Activated naive CD4-positive, alpha-beta T cell treated with anti-CD3 and anti-CD28 coated beads, Interleukin-2, amount 50 U/mL, for 16 hours (primary cell): ENCODE data around the gene NPR1.
"Not testable (repeated sequence)": the region's sequence is repeated elsewhere in the genome, so short reads cannot be mapped to it uniquely, and the experiment has no call there.

ENCODE experiments used
- DNase-seq: peaks from one replicate; pipeline ENCODE4 v3.0.0-alpha.2; 2020

The NPR1 gene

GRCh38 chr1:153651771-153652170 is 26.7 kb upstream of the NPR1 start:
- DNase-seq, result no peak

GRCh38 chr1:153652805-153653500 is 25.5 kb upstream of the NPR1 start:
- DNase-seq, result no peak

- DNase-seq, result no peak
Observed at GRCh38 chr1:153655333-153655732, 23.2 kb upstream of the NPR1 start.

DNA sequence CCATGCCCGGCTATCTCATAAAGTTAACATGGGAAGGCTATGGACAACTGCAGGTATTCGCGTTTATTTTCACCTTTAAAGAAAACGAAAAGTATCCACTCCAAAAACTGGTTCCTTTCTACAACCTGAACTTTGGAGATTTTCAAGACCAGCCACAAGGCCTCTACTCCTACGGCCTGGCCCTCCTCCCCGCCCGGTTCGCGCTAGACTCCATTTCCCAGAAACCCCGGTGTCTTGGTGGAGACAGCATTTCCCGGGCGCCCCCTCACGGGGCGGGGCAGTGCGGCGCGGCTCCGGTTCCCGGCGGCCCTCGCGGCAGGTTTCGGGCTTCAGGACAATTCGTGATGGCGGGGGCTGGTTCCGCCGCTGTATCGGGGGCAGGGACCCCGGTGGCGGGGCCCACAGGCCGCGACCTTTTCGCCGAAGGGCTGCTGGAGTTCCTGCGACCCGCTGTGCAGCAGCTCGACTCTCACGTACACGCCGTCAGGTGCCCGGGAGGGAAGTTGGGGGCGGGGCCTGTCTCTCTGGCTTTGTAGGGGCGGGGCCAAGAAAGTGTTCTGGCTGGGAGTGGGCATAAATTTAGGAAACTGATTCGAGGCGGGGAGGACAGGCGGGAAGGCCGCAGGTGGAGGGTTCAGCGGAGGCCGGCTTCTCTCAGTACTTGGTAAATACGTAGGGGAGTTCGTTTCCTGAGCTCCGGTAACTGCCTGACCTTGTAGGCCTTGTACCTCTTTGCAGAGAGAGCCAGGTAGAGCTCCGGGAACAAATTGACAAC is 19.9 kb upstream of the NPR1 start, which contains the start of gene SNAPIN:
SNAPIN (plus strand) TSS at position 304 of the 775 bp plus-strand sequence; CDS start at position 345, 41 bp downstream.
- DNase-seq, result peak; percentile 93

GRCh38 chr1:153659175-153659534 is 19.3 kb upstream of the NPR1 start:
- no peak for DNase-seq

GRCh38 chr1:153659656-153660055 is 18.8 kb upstream of the NPR1 start:
- DNase-seq, result no peak

DNA sequence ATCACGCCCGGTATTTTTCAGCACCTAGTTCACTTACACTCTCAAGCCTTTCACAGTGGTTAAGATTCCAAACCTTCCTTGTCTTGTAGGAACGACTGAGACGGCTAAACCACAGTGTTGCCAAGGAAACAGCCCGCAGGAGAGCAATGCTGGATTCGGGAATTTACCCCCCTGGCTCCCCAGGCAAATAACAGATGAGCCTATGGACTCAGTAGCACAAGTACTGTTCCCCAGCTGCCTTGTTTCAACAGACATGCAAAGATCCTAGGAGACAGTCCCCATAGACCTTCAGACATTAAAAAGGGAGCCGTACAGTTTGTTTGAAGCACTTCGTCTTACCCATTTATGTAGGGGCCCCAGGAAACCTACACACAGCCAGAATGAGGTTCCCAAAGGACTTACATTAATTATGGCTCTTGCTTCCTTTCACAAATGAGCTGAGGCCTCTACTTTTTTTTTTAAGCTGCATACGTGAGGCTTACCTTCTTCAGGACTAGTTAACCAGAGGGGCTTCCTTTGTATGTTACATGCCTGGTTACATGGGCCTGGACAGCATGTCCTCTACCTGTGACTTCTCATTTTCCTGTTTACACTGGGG is 17.3 kb upstream of the NPR1 start:
- DNase-seq, result no peak

GRCh38 chr1:153662269-153662668 is 16.2 kb upstream of the NPR1 start:
- DNase-seq, result no peak

- DNase-seq, result no peak
Observed at GRCh38 chr1:153663211-153663610, 15.3 kb upstream of the NPR1 start.

- no peak for DNase-seq
Observed at GRCh38 chr1:153667439-153667838, 11.0 kb upstream of the NPR1 start.

GRCh38 chr1:153668672-153669071 is 9.8 kb upstream of the NPR1 start:
- DNase-seq, result not testable (repeated sequence)

- DNase-seq, result no peak
Observed at GRCh38 chr1:153669606-153670005, 8.9 kb upstream of the NPR1 start.

- peak; percentile 48 for DNase-seq
Observed at GRCh38 chr1:153670257-153670858, 8.1 kb upstream of the NPR1 start.

DNA sequence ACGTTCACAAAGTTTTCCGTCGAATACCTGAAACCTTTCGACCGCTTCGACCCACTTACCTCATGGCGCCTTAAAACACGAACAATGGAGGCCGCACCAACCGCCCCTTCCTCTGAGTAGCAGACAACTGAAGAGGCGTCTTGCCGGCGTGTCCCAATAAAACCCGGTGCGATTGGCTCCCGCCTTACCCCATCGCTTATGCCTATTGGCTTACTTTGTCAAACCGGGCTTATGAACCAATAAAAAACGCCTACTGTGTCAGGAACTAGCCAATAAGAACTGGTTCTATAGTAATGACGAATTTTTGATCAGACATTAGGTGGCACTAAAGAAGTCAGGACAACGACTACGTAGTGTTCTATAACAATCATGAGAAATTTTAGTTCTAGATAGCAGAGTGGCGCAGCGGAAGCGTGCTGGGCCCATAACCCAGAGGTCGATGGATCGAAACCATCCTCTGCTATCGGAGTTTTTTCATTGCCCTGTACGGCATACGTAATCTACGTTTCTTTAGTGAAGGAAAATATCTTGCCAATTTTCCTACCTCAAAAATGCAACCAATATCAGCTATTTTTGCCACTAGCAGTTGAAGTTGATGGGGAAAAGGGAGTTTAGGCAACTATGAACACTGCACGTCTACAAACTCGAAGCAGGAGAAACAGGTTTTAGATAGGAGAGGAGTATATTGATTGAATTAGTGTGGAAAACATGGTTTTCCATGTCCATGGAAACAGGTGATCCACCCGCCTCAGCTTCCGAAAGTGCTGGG is 7.4 kb upstream of the NPR1 start, which contains the start of gene ILF2:
ILF2 (minus strand) TSS at position 135 of the 769 bp plus-strand sequence; CDS start at position 64, 71 bp downstream.
- DNase-seq, result peak; percentile 96

- peak; percentile 58 for DNase-seq
Observed at GRCh38 chr1:153671628-153672353, 6.7 kb upstream of the NPR1 start.

GRCh38 chr1:153673511-153673910 is 5.0 kb upstream of the NPR1 start:
- DNase-seq, result no peak

- DNase-seq, result peak; percentile 50
Observed at GRCh38 chr1:153677718-153678518, 570 bp upstream of the NPR1 start.

GRCh38 chr1:153679337-153680119 is 1.0 kb downstream of the NPR1 start:
- peak; percentile 48 for DNase-seq

- DNase-seq, result no peak
Observed at GRCh38 chr1:153680120-153680403, 1.6 kb downstream of the NPR1 start.

DNA sequence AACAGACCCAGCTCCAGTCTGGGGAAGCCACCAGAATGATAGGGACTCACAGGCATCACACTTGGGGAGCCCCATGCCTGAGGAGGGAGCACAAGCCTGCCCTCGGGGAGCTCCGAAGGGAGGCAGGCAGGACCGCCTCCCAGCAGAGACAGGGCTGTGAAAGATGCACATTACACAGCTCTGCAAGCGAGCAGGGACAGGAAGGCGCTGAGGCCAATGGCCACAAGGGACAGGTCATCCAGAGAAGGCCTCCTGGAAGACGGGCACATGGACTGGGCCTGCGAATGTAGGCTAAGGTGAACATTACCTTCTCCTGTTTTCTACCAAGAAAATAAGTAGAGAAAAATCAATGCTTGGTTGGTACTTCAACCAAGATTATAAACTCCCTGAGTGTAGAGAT is 4.2 kb downstream of the NPR1 start:
- DNase-seq, result no peak
